Activated T-cell treated with anti-CD3 and anti-CD28 coated beads for 48 hours (primary cell): Measurements from ENCODE around the gene SPACA4.
"Not testable (repeated sequence)": the region's sequence is repeated elsewhere in the genome, so short reads cannot be mapped to it uniquely, and the experiment has no call there.

ENCODE experiments used
- DNase-seq: peaks from one replicate; pipeline ENCODE4 v3.0.0-alpha.2; 2020; ENCODE audit warnings: low read depth

The SPACA4 gene, protein sequence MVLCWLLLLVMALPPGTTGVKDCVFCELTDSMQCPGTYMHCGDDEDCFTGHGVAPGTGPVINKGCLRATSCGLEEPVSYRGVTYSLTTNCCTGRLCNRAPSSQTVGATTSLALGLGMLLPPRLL

GRCh38 chr19:48606463-48607358 is at the start of gene SPACA4:
Gene SPACA4, plus strand, starts transcription at chr19:48606742. Its CDS starts 237 bp downstream, at chr19:48606979.
- DNase-seq: no peak

GRCh38 chr19:48556825-48557224 is 49.7 kb upstream of the SPACA4 start:
- no peak for DNase-seq

GRCh38 chr19:48558018-48558684 is 48.4 kb upstream of the SPACA4 start:
- no peak for DNase-seq

GRCh38 chr19:48560095-48560530 is 46.4 kb upstream of the SPACA4 start:
- DNase-seq: no peak

DNA sequence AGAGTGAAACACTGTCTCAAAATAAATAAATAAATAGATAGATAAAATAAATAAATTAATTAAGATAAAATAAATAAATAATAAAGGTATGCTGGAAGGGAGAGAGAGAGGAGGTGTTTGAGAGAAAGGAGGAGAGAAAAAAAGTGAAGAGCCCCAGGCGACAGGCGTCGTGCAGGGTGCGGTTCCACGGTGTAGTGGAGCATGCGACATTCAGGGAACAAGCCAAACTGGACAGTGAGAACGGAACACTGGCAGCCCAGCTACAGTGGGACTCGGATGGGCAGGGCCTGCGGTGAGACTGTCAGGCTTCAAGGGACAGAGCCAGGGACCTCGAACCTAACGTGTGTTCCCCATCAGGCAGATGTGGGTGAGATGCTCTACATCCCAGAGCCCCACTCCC is 45.1 kb upstream of the SPACA4 start:
- no peak for DNase-seq

GRCh38 chr19:48565090-48565489 is 41.5 kb upstream of the SPACA4 start:
- no peak for DNase-seq

GRCh38 chr19:48568345-48568886 is 38.1 kb upstream of the SPACA4 start:
- DNase-seq: no peak

GRCh38 chr19:48569814-48570213 is 36.7 kb upstream of the SPACA4 start:
- no peak for DNase-seq

GRCh38 chr19:48571378-48572162 is 35.0 kb upstream of the SPACA4 start:
- DNase-seq: no peak

- no peak for DNase-seq
Measured at GRCh38 chr19:48573163-48573505, 33.4 kb upstream of the SPACA4 start.

- DNase-seq: no peak
Measured at GRCh38 chr19:48575931-48576622, 30.5 kb upstream of the SPACA4 start.

GRCh38 chr19:48577908-48578307 is 28.6 kb upstream of the SPACA4 start:
- DNase-seq: not testable (repeated sequence)

- DNase-seq: no peak
Measured at GRCh38 chr19:48578891-48579290, 27.7 kb upstream of the SPACA4 start.

DNA sequence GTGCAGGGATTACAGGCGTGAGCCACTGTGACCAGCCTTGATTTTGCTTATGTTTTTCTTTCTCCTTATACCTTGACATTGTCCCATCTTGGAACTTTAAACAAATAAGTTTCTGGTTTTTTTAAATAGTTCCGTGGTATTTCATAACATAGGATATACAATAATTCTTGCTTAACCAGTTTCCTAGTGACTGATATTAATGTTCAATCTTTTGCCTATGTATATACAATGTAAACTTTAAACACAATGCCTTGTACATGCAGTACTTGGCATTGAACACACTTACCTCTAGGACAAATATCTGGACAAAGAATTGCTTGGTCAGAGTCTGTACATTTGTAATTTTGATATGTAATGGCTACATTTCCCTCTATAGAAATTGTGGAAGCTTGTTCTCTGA is 24.4 kb upstream of the SPACA4 start:
- no peak for DNase-seq

DNA sequence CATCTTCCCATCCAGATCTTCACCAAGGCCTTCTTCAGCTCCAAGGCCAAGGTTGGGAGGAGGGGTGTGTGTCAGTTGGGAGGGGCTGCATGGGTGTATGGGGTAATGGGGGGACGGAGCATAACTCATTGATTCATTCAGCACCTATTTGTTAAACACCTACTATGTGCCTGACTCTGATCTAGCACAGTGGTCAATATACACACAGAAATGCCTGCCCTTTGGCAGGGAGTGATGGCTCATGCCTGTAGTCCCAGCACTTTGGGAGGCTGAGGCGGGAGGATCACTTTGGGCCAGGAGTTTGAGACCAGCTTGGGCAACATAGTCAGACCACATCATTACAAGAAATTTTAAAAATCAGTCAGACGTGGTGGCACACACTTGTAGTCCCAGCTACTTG is 19.2 kb upstream of the SPACA4 start:
- no peak for DNase-seq

DNA sequence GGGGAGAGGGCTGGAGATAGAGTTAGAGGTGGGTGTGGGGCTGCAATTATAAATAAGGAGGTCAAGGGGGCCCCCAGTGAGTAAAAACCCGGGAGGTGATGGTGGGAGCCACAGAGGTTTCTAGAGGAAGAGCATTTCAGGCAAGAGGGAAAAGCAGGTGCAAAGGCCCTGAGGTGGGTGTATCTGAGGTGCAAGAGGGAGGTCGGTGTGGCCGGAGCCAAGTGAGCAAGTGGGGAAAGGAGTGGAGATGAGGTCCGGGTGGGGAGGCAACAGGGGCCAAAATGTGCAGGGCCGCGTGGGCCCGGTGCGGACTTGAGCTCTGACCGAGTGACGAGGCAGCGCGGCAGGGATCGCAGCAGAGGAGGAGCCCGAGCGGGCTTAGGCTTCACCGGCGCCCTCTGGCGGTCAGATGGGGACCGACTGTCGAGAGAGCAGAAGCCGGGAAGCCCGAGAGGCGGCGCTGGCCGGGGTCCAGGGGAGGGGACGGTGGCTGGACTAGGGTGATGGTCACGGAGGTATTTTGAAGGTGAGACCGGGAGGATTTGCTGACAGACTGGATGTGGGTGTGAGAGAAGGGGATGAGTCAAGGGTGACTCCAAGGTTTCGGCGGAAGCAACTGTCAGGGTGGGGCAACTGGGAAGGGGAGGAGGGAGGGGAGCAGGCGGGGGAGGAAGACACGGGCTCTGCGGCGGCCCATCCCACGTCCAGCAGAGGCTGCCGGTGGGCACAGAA is 17.7 kb upstream of the SPACA4 start:
- peak; percentile 81 for DNase-seq

- no peak for DNase-seq
Measured at GRCh38 chr19:48591021-48591420, 15.5 kb upstream of the SPACA4 start.

GRCh38 chr19:48595171-48595570 is 11.4 kb upstream of the SPACA4 start:
- no peak for DNase-seq

DNA sequence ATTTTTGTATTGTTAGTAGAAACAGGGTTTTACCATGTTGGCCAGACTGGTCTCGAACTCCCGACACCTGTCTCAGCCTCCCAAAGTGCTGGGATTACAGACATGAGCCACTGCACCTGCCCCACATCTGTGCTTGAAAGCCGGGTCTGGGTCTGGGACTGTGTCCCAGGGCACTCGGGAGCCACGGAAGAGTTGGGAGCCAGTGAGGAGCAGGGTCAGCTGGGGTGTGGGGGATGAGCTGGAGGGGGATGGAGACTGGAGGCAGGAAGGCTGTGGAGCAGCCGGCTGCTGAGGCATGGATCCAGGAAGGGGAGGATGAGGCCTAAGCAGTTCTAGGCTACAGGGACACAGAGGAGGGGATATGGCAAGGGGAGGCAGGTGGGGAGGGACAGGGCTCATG is 10.7 kb upstream of the SPACA4 start:
- no peak for DNase-seq

DNA sequence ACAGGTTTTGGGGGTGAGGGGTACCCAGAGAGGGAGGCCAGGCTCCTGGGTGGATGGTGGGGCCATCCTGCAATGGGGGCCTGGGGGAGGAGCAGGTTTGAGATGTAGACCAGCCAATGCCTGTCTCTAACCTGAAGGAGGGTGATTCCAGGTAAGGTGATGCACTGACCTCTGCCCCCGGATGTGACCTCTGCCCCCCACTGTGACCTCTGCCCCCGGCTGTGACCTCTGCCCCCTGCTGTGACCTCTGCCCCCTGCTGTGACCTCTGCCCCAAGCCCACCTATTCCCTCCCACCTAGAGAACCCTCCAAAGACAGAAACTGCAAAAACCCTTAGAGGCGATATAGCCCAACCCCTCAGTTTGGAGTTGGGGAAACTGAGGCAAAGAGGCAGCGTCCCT is 10.3 kb upstream of the SPACA4 start:
- no peak for DNase-seq
